Parathyroid adenoma (tissue), 2 donors: ENCODE measurements around the gene PEX19.

Experiments
- H2AFZ ChIP-seq: fragments of 300-600 bp; sonication (generic); one replicate; pipeline ENCODE4 v1.7.0; 2017; ENCODE audit warnings: antibody characterized with exemption, mild to moderate bottlenecking
- H3K27ac ChIP-seq: fragments of 300-600 bp; sonication (generic); one replicate; pipeline ENCODE4 v1.7.0; 2017
- H3K27me3 ChIP-seq: fragments of 300-600 bp; sonication (generic); one replicate; pipeline ENCODE4 v1.7.0; 2017; ENCODE audit warnings: low read length; ENCODE audit not compliant: control insufficient read depth, insufficient read depth
- H3K36me3 ChIP-seq: fragments of 300-600 bp; sonication (generic); one replicate; pipeline ENCODE4 v1.7.0; 2017; ENCODE audit warnings: low read length; ENCODE audit not compliant: control insufficient read depth, insufficient read depth
- H3K4me1 ChIP-seq: fragments of 300-600 bp; sonication (generic); one replicate; pipeline ENCODE4 v1.7.0; 2017; ENCODE audit warnings: control low read depth
- H3K4me2 ChIP-seq: fragments of 300-600 bp; sonication (generic); one replicate; pipeline ENCODE4 v1.7.0; 2017; ENCODE audit warnings: low read length
- H3K4me3 ChIP-seq: fragments of 300-600 bp; sonication (generic); one replicate; pipeline ENCODE4 v1.7.0; 2017; ENCODE audit warnings: low read depth, low read length
- H3K79me2 ChIP-seq: fragments of 300-600 bp; sonication (generic); one replicate; pipeline ENCODE4 v1.7.0; 2017; ENCODE audit warnings: control low read depth
- H3K9ac ChIP-seq: fragments of 300-600 bp; sonication (generic); one replicate; pipeline ENCODE4 v1.7.0; 2017; ENCODE audit warnings: mild to moderate bottlenecking
- H3K9me3 ChIP-seq: fragments of 300-600 bp; sonication (generic); one replicate; pipeline ENCODE4 v1.7.0; 2017; ENCODE audit warnings: low read length; ENCODE audit not compliant: control insufficient read depth
- CTCF ChIP-seq: fragments of 300-600 bp; sonication (generic); IDR thresholded peaks from one replicate; pipeline ENCODE4 v1.7.0; 2017; ENCODE audit warnings: antibody characterized with exemption, mild to moderate bottlenecking
- donor health status: primary hyperparathyroidism.

The PEX19 gene

GRCh38 chr1:160245434-160245833 is 39.5 kb downstream of the PEX19 start:
- H3K27me3 ChIP-seq: no peaks in the 10 kb centered on the region
- H3K4me3 ChIP-seq: no peak overlapping the region
- no peak overlapping the region for H3K9ac ChIP-seq
- no peak overlapping the region for H2AFZ ChIP-seq
- H3K9me3 ChIP-seq: no peaks in the 10 kb centered on the region
- no peaks in the 10 kb centered on the region for H3K36me3 ChIP-seq
- no peak overlapping the region for H3K27ac ChIP-seq
- H3K4me1 ChIP-seq: peaks cover 5% of the 10 kb centered on the region
- no peak overlapping the region for H3K4me2 ChIP-seq
- TF ChIP-seq CTCF: no peak
- peaks cover 14% of the 10 kb centered on the region for H3K79me2 ChIP-seq

GRCh38 chr1:160244209-160244608 is 40.7 kb downstream of the PEX19 start:
- H3K27ac ChIP-seq: no peak overlapping the region
- no peak for TF ChIP-seq CTCF
- H3K9me3 ChIP-seq: no peaks in the 10 kb centered on the region
- no peak overlapping the region for H2AFZ ChIP-seq
- no peaks in the 10 kb centered on the region for H3K36me3 ChIP-seq
- H3K4me1 ChIP-seq: peaks cover 5% of the 10 kb centered on the region
- H3K4me2 ChIP-seq: no peak overlapping the region
- H3K9ac ChIP-seq: no peak overlapping the region
- H3K4me3 ChIP-seq: no peak overlapping the region
- no peaks in the 10 kb centered on the region for H3K27me3 ChIP-seq
- peaks cover 14% of the 10 kb centered on the region for H3K79me2 ChIP-seq

GRCh38 chr1:160243767-160244166 is 41.2 kb downstream of the PEX19 start:
- Histone ChIP-seq H3K9me3 (no peaks in the 10 kb centered on the region), H3K4me3 (no peak overlapping the region), H3K4me1 (peaks cover 5% of the 10 kb centered on the region), H3K27me3 (no peaks in the 10 kb centered on the region), H3K36me3 (no peaks in the 10 kb centered on the region), H3K4me2 (no peak overlapping the region), H3K79me2 (peaks cover 14% of the 10 kb centered on the region), H2AFZ (no peak overlapping the region), H3K9ac (no peak overlapping the region), H3K27ac (no peak overlapping the region)
- no peak for TF ChIP-seq CTCF

GRCh38 chr1:160239582-160240299 is 45.2 kb downstream of the PEX19 start:
- Histone ChIP-seq H3K4me3 (no peak overlapping the region), H3K27me3 (no peaks in the 10 kb centered on the region), H3K27ac (no peak overlapping the region), H3K9ac (no peak overlapping the region), H3K79me2 (peaks cover 4% of the 10 kb centered on the region), H2AFZ (no peak overlapping the region), H3K9me3 (no peaks in the 10 kb centered on the region), H3K4me1 (peaks cover 5% of the 10 kb centered on the region), H3K4me2 (no peak overlapping the region), H3K36me3 (no peaks in the 10 kb centered on the region)
- no peak for TF ChIP-seq CTCF

GRCh38 chr1:160238408-160238807 is 46.5 kb downstream of the PEX19 start:
- Histone ChIP-seq H3K36me3 (no peaks in the 10 kb centered on the region), H2AFZ (no peak overlapping the region), H3K27ac (no peak overlapping the region), H3K4me3 (no peak overlapping the region), H3K9me3 (no peaks in the 10 kb centered on the region), H3K4me1 (no peaks in the 10 kb centered on the region), H3K79me2 (peaks cover 4% of the 10 kb centered on the region), H3K27me3 (no peaks in the 10 kb centered on the region), H3K9ac (no peak overlapping the region), H3K4me2 (no peak overlapping the region)
- TF ChIP-seq CTCF: no peak
